HepG2 (cell line): Measurements from ENCODE around the gene ABTB2. TPM values are rescaled to one million over a fixed set of nuclear protein-coding genes. Genes with fewer than 3 reads are reported as not detected.

Experiments used
- ATAC-seq: fragments of 200-7000 bp; cut with Tn5 transposase; 3 replicates; pipeline ENCODE4 v1.9.1; 2020; ENCODE audit warnings: mild to moderate bottlenecking, moderate library complexity
- BruUV-seq: library from RNA; stranded (reverse); fragments of 400-500 nt; replicated peaks from 2 replicates; lab custom pipeline; 2021; lab: Mats Ljungman, UMichigan
- CTCF ChIA-PET: fragments of 300-600 bp; formaldehyde crosslinking; extraction: SDS; loops from one replicate; lab custom pipeline; 2021; ENCODE audit warnings: low total read pairs, inconsistent platforms, low intra/inter-chr PET ratio; lab: Yijun Ruan, JAX
- POLR2A ChIA-PET: fragments of 350-600 bp; sonication (Branson Sonifier 250); formaldehyde crosslinking; loops from one replicate; lab custom pipeline; 2020; ENCODE audit warnings: antibody characterized with exemption, inconsistent platforms; lab: Yijun Ruan, JAX
- DNase-seq: peaks from one replicate; pipeline ENCODE4 v3.0.0-alpha.2; 2015; ENCODE audit warnings: low spot score
- FAIRE-seq: peaks from 3 replicates; lab custom pipeline; 2011; peaks lifted over from hg19 to GRCh38; lab: Jason Lieb, UNC
- H2AFZ ChIP-seq: one replicate; pipeline ENCODE4 v1.6.1; 2011; ENCODE audit warnings: low read length, inconsistent platforms
- H3K27ac ChIP-seq: fragments of 300-600 bp; 3 replicates; pipeline ENCODE4 v1.8.0; 2011; ENCODE audit warnings: mixed run types, mild to moderate bottlenecking, mixed read lengths, low read length, inconsistent platforms; ENCODE audit not compliant: insufficient read depth; ENCODE audit errors: extremely low read length
- H3K27me3 ChIP-seq, 2 experiments: fragments of 200-600 bp in 1 of 2; 2 replicates in 1 of 2; 3 replicates in 1 of 2; pipeline versions ENCODE4 v1.6.0 to v1.8.0; 2011; ENCODE audit warnings: low read length in 2 of 2, mild to moderate bottlenecking in 2 of 2, moderate library complexity in 2 of 2, inconsistent platforms in 1 of 2; ENCODE audit not compliant: insufficient read depth in 2 of 2, control insufficient read depth in 1 of 2
- H3K36me3 ChIP-seq, 2 experiments: fragments of 200-600 bp in 1 of 2; replicated peaks in 1 of 2; 2 replicates in 1 of 2; 3 replicates in 1 of 2; pipeline versions ENCODE4 v1.5.1 to v1.8.0; 2011; ENCODE audit warnings: low read length in 2 of 2, inconsistent platforms in 1 of 2; ENCODE audit not compliant: insufficient read depth in 2 of 2, control insufficient read depth in 1 of 2
- H3K4me1 ChIP-seq: 2 replicates; pipeline ENCODE4 v1.5.1; 2012; ENCODE audit warnings: low read length, inconsistent platforms; ENCODE audit not compliant: insufficient read depth
- H3K4me2 ChIP-seq: 2 replicates; pipeline ENCODE4 v1.6.0; 2011; ENCODE audit warnings: low read depth, low read length, inconsistent platforms
- H3K4me3 ChIP-seq, 3 experiments: fragments of 200-600 bp in 1 of 3; sonication (generic), shearing (Covaris generic) in 1 of 3; replicated peaks in 1 of 3; 2 replicates each; pipeline ENCODE4 v1.5.1; 2011 to 2016; ENCODE audit warnings: low read length in 3 of 3, inconsistent platforms in 2 of 3, low read depth in 2 of 3, mild to moderate bottlenecking in 2 of 3, control low read depth in 1 of 3, mixed read lengths in 1 of 3; ENCODE audit not compliant: insufficient read depth in 1 of 3
- H3K79me2 ChIP-seq: one replicate; pipeline ENCODE4 v1.6.1; 2011; ENCODE audit warnings: low read length, inconsistent platforms; ENCODE audit not compliant: insufficient read depth
- H3K9ac ChIP-seq: 2 replicates; pipeline ENCODE4 v1.6.0; 2011; ENCODE audit warnings: mild to moderate bottlenecking, low read depth, low read length, inconsistent platforms; ENCODE audit not compliant: insufficient read depth
- H3K9me3 ChIP-seq: 2 replicates; pipeline ENCODE4 v1.5.1; 2012; ENCODE audit warnings: mild to moderate bottlenecking, low read length
- H4K20me1 ChIP-seq: 2 replicates; pipeline ENCODE4 v1.6.0; 2011; ENCODE audit warnings: inconsistent platforms, mild to moderate bottlenecking, low read length, moderate library complexity; ENCODE audit not compliant: insufficient read depth
- ERF ChIP-seq: IDR thresholded peaks from 2 replicates; pipeline ENCODE4 v1.6.1; 2018; ENCODE audit warnings: missing biosample characterization, missing genetic modification reagents
- KDM4B ChIP-seq: sonication (generic); formaldehyde crosslinking; IDR thresholded peaks from 2 replicates; pipeline ENCODE4 v1.4.0; 2020; ENCODE audit warnings: missing genetic modification reagents
- RCOR2 ChIP-seq: IDR thresholded peaks from 2 replicates; pipeline ENCODE4 v1.6.1; 2016; ENCODE audit warnings: missing biosample characterization, missing genetic modification reagents
- TAF15 ChIP-seq: fragments of 200-400 bp; formaldehyde crosslinking; IDR thresholded peaks from one replicate; pipeline ENCODE4 v1.6.1; 2018; ENCODE audit warnings: mild to moderate bottlenecking, low read depth, low read length; ENCODE audit not compliant: poor library complexity, severe bottlenecking
- TMF1 ChIP-seq: sonication (generic); formaldehyde crosslinking; IDR thresholded peaks from 2 replicates; pipeline ENCODE4 v1.8.1; 2022; ENCODE audit warnings: low read depth, missing genetic modification reagents
- ZFYVE20 ChIP-seq: sonication (generic); formaldehyde crosslinking; IDR thresholded peaks from 2 replicates; pipeline ENCODE4 v1.8.0; 2023; ENCODE audit warnings: low read depth, mild to moderate bottlenecking, moderate library complexity, missing genetic modification reagents, borderline replicate concordance
- ZNF17 ChIP-seq: sonication (generic); formaldehyde crosslinking; IDR thresholded peaks from 2 replicates; pipeline ENCODE4 v1.5.0; 2020; ENCODE audit warnings: mild to moderate bottlenecking, missing genetic modification reagents
- ZNF251 ChIP-seq: sonication (generic); formaldehyde crosslinking; IDR thresholded peaks from 2 replicates; pipeline ENCODE4 v1.9.0; 2021; ENCODE audit warnings: mild to moderate bottlenecking, missing genetic modification reagents
- WGBS: methylation state at CpG from one replicate; pipeline ENCODE4 v1.1.6; 2017; ENCODE audit warnings: low lambda C conversion rate; 5-methylcytosine and 5-hydroxymethylcytosine counted together
- in situ Hi-C: cut with HindIII; loops from 2 replicates; pipeline ENCODE4 v1.10.0; 2017; ENCODE audit warnings: low pct_unique_long_range_greater_than_20kb; ENCODE audit not compliant: extremely low pct_ligation_motif_present
- intact Hi-C: fragments of 100-400 bp; cut with micrococcal nuclease; formaldehyde crosslinking; loops from one replicate; pipeline ENCODE4 v1.10.0; 2022; ENCODE audit not compliant: unreplicated experiment
- polyA plus RNA-seq, 8 experiments: library from polyadenylated mRNA; depleted of rRNA in 3 of 8; stranded (reverse) in 7 of 8; unstranded in 1 of 8; fragments of >200 nt; fragmentation: Illumina TruSeq in 4 of 8; extraction: Trizol in 4 of 8; gene quantifications; 2 replicates each; pipeline versions ENCODE4 v1.2.1 to v1.2.3, GENCODE V29; 2011 to 2016; ENCODE audit warnings: low read depth in 4 of 8, missing spikeins in 1 of 8, mixed read lengths in 1 of 8; ENCODE audit not compliant: insufficient read depth in 1 of 8
- total RNA-seq, 5 experiments: library from RNA; depleted of rRNA; stranded (reverse); fragments of >200 nt; fragmentation: Illumina TruSeq; extraction: Trizol; gene quantifications; 2 replicates each; pipeline ENCODE4 v1.2.3, GENCODE V29; 2016; ENCODE audit warnings: low read depth in 1 of 5
- TF ChIP-seq, protein P1 (sequence below): sonication (generic); formaldehyde crosslinking; IDR thresholded peaks from 2 replicates; pipeline ENCODE4 v1.5.0; 2020; ENCODE audit warnings: mild to moderate bottlenecking, missing genetic modification reagents, borderline replicate concordance

The ABTB2 gene
- total and polyA plus RNA-seq, 2 of the 13 experiments (the other 11 are each of a cell fraction or from before 2014, with no cell fraction given), result 5.1 to 15.4 TPM

DNA sequence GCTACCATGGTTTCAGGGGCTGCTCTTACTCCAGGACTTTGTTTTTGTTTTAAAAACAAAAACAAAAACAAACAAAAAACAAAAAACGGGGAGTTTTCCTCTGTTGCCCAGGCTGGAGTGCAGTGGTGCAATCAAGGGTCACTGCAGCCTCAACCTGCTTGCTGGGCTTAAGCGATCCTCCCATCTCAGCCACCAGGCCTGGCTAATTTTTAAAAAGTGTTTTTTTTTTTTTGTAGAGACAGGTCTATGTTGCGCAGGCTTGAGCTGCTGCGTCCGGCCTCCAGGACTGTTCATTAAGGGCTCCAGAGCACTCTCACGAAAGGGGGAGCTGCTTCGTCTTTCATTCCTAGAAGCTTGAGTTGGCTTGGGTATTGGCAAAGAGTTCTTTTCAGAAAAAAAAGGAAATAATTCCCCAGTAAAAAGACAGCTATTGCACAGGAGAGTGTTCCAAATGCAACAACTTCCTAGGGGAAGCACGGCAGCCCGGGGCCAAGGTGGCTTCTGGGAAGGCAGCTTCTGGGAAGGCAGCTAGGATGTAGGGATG lies 173.9 kb downstream of the ABTB2 start:
- ATAC-seq, result no peak
- CTCF ChIA-PET, result no interaction called here
- in situ Hi-C loops, result no loop called here
- no TSS peak for BruUV-seq
- 96% methylated on average over 9 of the region's 9 CpGs for WGBS
- H3K4me3 ChIP-seq, result no peak overlapping the region
- FAIRE-seq, result no peak
- peaks cover 6 to 20% of the 10 kb centered on the region in 2 experiments; a peak in 3 of 5 replicates for H3K36me3 ChIP-seq
- DNase-seq, result no peak
- no peaks in the 10 kb centered on the region for H3K79me2 ChIP-seq
- no peak overlapping the region for H3K9ac ChIP-seq
- no peaks in the 10 kb centered on the region for H4K20me1 ChIP-seq
- TF ChIP-seq KDM4B (CRISPR knock-in tag), result no peak
- no peak overlapping the region for H3K4me2 ChIP-seq
- intact Hi-C loops, result no loop called here
- H3K27ac ChIP-seq, result no peak overlapping the region
- POLR2A ChIA-PET, result interaction anchor here (2.4 kb wide), 1 partner anchor 174 kb away, joined by 6 read pairs; the partner anchor contains the start of gene ABTB2
- no peaks in the 10 kb centered on the region for H3K27me3 ChIP-seq
- H2AFZ ChIP-seq, result no peak overlapping the region
- H3K4me1 ChIP-seq, result peaks cover 5% of the 10 kb centered on the region
- no peaks in the 10 kb centered on the region for H3K9me3 ChIP-seq

DNA sequence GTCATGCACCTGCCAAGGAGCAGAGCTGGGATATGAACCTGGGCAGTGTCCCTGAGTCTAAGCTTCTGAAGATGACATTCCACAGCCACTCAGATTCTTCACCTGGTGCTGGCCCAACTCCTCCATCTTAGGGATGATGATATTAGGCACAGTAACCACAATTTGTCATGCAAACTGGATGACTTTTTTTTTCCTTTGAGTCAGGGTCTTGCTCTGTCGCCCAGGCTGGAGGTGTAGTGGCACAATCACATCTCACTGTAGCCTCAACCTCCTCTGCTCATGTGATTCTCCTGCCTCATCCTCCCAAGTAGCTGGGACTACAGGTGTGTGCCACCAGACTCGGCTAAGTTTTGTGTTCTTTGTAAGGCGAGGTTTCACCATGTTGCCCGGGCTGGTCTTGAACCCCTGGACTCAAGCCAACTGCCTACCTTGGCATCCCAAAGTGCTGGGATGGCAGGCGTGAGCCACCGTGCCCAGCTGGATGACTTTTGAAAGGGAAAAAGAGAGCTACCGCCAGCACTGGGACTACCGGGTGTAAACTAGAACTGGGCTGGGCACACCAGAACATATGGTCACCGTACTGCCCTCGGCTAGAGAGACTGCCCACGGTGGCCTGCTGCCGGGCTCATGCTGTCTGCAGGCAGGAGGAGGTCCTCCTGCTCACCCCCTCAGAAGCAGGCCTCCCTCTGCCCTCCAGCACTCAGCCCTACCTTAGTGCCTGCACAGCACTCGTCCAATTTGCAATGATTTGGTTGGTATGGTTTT lies 174.7 kb downstream of the ABTB2 start:
- Histone ChIP-seq H3K27ac (no peak overlapping the region), H3K36me3 (peaks cover 6 to 18% of the 10 kb centered on the region in 2 experiments; a peak in 3 of 5 replicates), H3K4me3 (no peak overlapping the region), H2AFZ (no peak overlapping the region), H3K9me3 (no peaks in the 10 kb centered on the region), H3K4me1 (no peaks in the 10 kb centered on the region), H3K4me2 (no peak overlapping the region), H3K9ac (no peak overlapping the region), H3K27me3 (no peaks in the 10 kb centered on the region), H4K20me1 (no peaks in the 10 kb centered on the region), H3K79me2 (no peaks in the 10 kb centered on the region)
- ATAC-seq (no peak), DNase-seq (no peak), FAIRE-seq (no peak)
- no TSS peak for BruUV-seq
- CTCF ChIA-PET, result no interaction called here
- no peak for TF ChIP-seq ERF
- TF ChIP-seq TAF15, result no peak
- TF ChIP-seq ZNF17 (CRISPR knock-in tag), result no peak
- no peak for TF ChIP-seq RCOR2 (CRISPR knock-in tag)
- no peak for TF ChIP-seq ZNF251
- TF ChIP-seq, protein P1, sequence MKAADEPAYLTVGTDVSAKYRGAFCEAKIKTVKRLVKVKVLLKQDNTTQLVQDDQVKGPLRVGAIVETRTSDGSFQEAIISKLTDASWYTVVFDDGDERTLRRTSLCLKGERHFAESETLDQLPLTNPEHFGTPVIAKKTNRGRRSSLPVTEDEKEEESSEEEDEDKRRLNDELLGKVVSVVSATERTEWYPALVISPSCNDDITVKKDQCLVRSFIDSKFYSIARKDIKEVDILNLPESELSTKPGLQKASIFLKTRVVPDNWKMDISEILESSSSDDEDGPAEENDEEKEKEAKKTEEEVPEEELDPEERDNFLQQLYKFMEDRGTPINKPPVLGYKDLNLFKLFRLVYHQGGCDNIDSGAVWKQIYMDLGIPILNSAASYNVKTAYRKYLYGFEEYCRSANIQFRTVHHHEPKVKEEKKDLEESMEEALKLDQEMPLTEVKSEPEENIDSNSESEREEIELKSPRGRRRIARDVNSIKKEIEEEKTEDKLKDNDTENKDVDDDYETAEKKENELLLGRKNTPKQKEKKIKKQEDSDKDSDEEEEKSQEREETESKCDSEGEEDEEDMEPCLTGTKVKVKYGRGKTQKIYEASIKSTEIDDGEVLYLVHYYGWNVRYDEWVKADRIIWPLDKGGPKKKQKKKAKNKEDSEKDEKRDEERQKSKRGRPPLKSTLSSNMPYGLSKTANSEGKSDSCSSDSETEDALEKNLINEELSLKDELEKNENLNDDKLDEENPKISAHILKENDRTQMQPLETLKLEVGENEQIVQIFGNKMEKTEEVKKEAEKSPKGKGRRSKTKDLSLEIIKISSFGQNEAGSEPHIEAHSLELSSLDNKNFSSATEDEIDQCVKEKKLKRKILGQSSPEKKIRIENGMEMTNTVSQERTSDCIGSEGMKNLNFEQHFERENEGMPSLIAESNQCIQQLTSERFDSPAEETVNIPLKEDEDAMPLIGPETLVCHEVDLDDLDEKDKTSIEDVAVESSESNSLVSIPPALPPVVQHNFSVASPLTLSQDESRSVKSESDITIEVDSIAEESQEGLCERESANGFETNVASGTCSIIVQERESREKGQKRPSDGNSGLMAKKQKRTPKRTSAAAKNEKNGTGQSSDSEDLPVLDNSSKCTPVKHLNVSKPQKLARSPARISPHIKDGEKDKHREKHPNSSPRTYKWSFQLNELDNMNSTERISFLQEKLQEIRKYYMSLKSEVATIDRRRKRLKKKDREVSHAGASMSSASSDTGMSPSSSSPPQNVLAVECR (CRISPR knock-in tag), result no peak
- no peak for TF ChIP-seq TMF1 (CRISPR knock-in tag)
- no peak for TF ChIP-seq ZFYVE20 (CRISPR knock-in tag)
- intact Hi-C loops, result no loop called here
- in situ Hi-C loops, result no loop called here
- WGBS, result 97% methylated on average over 7 of the region's 13 CpGs
- POLR2A ChIA-PET, result interaction anchor here (1.1 to 2.4 kb wide), 2 partner anchors 21 to 175 kb away, joined by 5 to 6 read pairs; partner anchors contain the start of gene ABTB2
